Hematopoietic multipotent progenitor cell treated with erythropoietin and hydrocortisone succinate and interleukin-3 and kit ligand, for 8 days (in vitro differentiated cells): ENCODE results near the gene CALB2.
A peak's percentile ranks its signal among the peaks of the same experiment; 100 is the strongest.

Source experiments
- DNase-seq: peaks from one replicate; pipeline ENCODE4 v3.0.0-alpha.2; 2015

Gene CALB2

GRCh38 chr16:71389330-71389729 lies 30.8 kb downstream of the CALB2 start:
- DNase-seq = no peak

GRCh38 chr16:71396594-71396993 lies 38.1 kb downstream of the CALB2 start:
- DNase-seq = no peak

- DNase-seq = no peak
These were observed 41.5 kb downstream of the CALB2 start for GRCh38 chr16:71399801-71400563.

GRCh38 chr16:71402007-71402406 lies 43.5 kb downstream of the CALB2 start:
- DNase-seq = no peak

- no peak for DNase-seq
These were observed 44.2 kb downstream of the CALB2 start for GRCh38 chr16:71402674-71403073.

GRCh38 chr16:71404364-71404763 lies 45.8 kb downstream of the CALB2 start:
- no peak for DNase-seq

GRCh38 chr16:71406316-71406715 lies 47.8 kb downstream of the CALB2 start:
- DNase-seq = no peak

- DNase-seq = no peak
These were observed 48.2 kb downstream of the CALB2 start for GRCh38 chr16:71406724-71407123.

- DNase-seq = no peak
These were observed 49.2 kb downstream of the CALB2 start for GRCh38 chr16:71407731-71408130.

- no peak for DNase-seq
These were observed 50.0 kb downstream of the CALB2 start for GRCh38 chr16:71408536-71408935.

GRCh38 chr16:71409011-71409775 lies 50.7 kb downstream of the CALB2 start:
- no peak for DNase-seq

GRCh38 chr16:71410146-71410545 lies 51.6 kb downstream of the CALB2 start:
- DNase-seq = no peak

GRCh38 chr16:71412270-71413160 lies 54.0 kb downstream of the CALB2 start:
- DNase-seq = peak; percentile 81

- no peak for DNase-seq
These were observed 54.8 kb downstream of the CALB2 start for GRCh38 chr16:71413341-71413740.

- DNase-seq = no peak
These were observed 55.5 kb downstream of the CALB2 start for GRCh38 chr16:71414038-71414437.

GRCh38 chr16:71421911-71422310 lies 63.4 kb downstream of the CALB2 start:
- peak; percentile 58 for DNase-seq

GRCh38 chr16:71423016-71423415 lies 64.5 kb downstream of the CALB2 start:
- no peak for DNase-seq

GRCh38 chr16:71423865-71424264 lies 65.3 kb downstream of the CALB2 start:
- DNase-seq = no peak

- no peak for DNase-seq
These were observed 66.1 kb downstream of the CALB2 start for GRCh38 chr16:71424626-71425025.

GRCh38 chr16:71425746-71426068 lies 67.2 kb downstream of the CALB2 start:
- no peak for DNase-seq

GRCh38 chr16:71426069-71426879 lies 67.8 kb downstream of the CALB2 start:
- peak; percentile 82 for DNase-seq

GRCh38 chr16:71426880-71427615 lies 68.5 kb downstream of the CALB2 start:
- no peak for DNase-seq
